Activated CD8-positive, alpha-beta memory T cell treated with anti-CD3 and anti-CD28 coated beads for 48 hours (primary cell): ENCODE data around the gene MYCBP2.
"Not testable (repeated sequence)": the region's sequence is repeated elsewhere in the genome, so short reads cannot be mapped to it uniquely, and the experiment has no call there.

Experiments
- DNase-seq, 3 experiments: peaks; one replicate each; pipeline ENCODE4 v3.0.0-alpha.2; 2020; ENCODE audit warnings: low read depth in 2 of 3, low spot score in 2 of 3

Gene MYCBP2

DNA sequence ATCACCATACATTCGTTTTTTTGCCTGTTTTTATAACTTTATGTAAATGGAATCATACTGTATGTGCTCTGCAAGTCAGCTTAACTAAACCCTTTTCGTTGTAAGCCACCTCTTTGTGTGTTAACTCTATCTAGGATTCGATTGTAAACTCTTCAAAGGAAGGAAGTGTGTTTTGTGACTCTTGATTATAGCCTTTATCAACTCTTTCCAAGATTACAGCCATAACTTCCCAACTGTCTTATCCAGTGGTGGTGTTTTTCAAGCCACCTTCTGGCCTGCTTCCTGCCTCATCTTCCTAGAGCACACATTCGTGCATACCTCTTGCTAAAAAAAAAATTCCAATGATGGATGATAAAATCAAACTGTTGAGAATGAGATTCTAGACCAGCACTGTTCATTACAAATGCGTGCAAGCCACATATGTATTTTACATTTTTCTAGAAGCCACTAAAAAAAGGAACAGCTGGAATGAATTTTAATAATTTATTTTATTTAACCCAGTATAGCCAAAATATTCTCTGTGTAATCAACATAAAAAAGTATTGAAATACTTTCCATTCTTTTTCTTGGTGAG is 287.9 kb downstream of the MYCBP2 start:
- DNase-seq, result no peak

DNA sequence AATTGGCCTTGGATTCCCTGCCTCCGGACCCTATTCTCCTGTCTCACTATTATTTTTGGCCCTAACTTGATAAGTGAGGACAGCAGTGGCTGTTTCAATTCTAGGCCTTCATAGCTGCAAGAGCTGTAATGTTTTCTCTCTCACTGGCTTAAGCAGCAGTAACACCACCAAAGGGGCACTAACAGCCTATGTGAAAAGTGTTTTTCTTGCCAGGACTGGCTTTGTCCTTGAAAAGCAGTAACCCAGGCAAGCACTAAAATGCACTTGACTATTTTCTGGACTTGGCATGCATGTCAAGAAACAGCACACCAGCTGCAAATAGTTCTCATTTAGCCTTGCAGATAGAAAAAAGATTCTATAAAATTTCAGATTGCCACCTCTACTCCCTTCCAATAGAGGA is 290.6 kb downstream of the MYCBP2 start:
- DNase-seq, result no peak

DNA sequence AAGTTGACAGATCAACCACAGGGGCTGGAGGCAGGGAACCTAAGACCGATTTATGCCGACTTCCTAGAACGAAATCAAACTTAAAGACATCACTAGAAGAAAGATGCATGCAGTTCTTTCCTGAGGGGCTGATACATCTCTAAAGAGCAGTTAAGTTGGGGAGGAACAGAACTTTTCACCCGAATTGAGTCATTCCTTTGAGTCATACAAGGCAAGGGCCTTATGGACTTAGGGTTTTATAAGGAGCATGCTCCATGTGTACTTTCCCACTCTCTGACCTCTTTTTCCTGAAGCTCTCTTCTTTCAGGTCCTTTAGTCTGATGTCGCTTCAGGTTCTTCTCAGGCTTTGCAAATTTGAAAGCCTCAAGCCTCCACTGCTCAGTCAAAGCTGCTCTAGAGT is 292.0 kb downstream of the MYCBP2 start:
- DNase-seq, result no peak

DNA sequence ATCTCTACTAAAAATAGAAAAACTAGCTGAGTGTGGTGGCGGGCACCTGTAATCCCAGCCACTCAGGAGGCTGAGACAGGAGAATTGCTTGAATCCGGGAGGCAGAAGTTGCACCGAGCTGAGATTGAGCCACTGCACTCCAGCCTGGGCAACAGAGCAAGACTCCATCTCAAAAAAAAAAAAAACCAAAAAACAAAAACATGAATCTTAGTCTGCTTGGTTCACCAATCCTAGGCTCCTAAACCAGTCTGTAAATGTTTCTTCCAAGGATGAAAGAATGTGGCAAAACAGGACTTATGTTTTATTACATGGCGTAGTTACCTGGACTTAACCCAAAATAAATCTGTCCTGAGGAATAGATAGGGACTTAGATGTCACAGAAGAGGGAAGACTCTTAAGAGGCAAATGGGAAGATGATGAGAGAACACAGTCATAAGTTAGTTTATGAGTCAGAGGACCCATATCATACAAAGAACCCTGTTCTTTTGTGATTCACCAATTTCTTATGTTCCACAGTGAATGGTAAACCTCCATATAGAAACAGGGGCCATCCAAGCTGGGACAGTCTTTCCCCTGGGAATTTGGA is 293.1 kb downstream of the MYCBP2 start:
- DNase-seq, result no peak

DNA sequence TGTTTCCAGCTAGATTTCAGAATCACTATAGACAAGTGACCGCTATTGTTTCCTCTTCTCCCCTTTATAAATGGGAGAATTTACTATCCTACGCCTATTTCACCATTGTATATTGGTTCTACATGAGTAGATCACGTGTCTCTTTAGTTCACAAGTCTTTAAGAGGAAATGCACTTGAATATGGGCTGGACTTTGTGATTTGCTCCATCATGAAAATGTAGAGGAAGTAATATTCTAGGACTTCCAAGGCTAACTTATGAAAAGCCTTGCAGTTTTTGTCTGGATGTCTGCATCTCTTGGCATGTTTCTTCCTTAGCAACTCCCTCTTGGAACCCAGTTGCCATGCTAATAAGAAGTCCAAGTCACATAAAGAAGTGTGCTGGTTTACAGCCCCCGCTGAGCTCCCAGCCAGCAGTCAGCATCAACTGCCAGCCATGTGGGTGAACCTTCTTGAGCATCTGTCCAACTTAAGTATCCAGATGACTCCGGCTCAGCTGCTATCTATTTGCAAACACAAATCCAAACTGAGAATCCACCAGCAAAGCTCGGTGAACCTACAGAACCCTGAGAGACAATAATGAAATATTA is 295.1 kb downstream of the MYCBP2 start:
- no peak for DNase-seq

DNA sequence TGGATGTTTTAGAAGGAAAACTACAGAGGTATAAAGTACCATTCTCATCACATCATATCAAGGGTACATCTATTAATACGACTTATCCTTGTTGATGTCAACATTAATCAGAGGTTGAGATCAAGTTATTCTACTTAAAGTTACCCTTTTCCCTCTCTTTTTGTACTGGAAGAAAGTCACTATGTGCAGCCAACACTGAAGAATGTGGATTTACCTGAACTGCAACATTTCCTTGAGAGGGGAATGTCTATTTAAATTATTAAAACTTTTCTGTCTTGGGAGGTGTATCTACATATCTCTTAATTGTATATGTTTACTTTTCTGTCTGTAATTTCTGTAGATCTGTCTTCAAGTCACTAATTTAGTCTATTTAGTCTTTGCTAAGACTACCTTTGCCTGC is 297.5 kb downstream of the MYCBP2 start:
- DNase-seq, result no peak

DNA sequence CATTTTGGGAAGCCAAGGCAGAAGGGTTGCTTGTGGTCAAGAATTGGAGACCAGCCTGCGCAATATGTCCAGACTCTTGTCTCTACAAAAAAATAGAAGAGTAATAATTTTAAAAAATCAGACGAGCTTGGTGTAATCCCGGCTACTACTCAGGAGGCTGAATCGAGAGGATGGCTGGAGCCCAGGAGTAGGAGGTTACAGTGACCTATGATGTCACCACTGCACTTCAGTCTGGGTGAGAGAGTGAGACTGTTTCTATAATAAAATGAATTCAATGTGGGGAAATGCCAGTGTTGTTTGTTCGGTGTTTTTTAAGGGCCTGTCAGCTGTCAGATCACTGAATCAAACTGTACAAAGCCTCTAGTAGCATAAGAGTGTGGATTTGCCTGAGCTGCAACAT is 298.7 kb downstream of the MYCBP2 start:
- DNase-seq, result no peak

DNA sequence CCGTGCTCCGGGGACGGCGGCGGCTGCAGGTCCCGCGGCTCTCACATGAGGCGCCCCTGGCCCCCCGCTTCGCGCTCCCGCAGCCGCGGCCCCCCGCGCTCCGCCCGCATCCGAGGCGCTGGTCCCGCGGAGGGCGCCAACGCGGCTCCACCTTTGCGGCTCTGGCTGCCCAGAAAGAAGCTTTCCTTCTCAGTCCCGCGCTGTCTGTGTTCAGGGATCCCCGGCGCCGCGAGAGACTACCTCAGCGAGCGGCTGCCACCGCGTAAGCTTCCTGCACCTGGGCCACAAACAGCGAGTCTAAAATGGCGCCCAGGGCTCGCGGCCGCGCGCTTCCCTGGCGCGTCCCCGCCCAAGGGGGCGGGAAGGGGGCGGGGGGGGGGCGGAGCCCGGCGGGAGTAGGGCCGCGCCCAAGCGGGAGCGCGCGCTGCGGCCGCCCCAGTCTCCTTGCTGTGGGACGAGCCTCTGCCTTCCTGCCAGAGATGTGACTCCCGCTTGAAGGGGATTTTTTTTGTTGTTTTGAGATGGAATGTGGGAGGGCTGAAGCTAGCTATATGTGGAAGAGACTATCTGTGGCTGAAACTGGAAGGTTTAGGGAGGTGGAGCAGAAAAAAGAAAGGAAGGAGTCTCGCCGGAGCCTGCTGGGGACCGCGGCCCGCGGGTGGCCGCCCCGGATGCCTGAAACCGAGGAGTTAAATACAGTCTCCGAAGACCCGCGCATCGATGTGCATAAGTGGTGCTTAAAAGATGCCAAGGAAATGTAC is 299.9 kb downstream of the MYCBP2 start, which contains the start of gene FBXL3:
FBXL3 (minus strand) TSS at position 299 of the 761 bp plus-strand sequence. CDS start 5,299 bp downstream, outside the sequence.
- DNase-seq, result peak; percentile 48 to 71 (median 62)

DNA sequence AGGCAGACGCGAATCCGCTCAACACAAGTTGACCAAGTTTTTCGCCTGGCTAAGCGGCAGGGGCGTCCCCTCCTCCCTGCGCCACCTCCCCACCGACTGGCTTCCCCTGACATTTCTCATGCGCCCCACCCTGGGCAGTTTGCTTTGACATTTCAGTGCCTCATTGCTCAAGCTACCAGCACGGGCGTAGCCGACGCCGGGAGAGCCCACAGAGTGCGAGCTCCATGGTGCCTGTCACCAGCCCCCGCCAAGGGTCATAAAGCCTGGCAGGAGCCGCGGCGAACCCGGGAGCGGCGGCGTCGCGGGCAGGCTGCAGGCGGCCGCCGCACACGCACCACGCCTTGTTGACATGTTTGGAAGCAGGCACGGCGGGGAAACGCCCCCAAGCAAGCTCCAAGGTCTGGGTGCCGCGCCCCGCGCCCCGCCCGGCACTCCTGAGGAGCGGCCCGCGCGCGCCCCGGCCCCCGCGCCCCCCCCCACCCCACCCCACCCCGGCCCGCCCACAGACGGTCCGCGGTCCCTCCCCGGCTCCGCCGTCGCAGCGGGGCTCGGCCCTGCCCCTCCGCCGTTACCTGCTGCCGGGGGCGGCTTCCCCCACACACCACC is 300.5 kb downstream of the MYCBP2 start:
- peak; percentile 40 to 58 (median 47) for DNase-seq

DNA sequence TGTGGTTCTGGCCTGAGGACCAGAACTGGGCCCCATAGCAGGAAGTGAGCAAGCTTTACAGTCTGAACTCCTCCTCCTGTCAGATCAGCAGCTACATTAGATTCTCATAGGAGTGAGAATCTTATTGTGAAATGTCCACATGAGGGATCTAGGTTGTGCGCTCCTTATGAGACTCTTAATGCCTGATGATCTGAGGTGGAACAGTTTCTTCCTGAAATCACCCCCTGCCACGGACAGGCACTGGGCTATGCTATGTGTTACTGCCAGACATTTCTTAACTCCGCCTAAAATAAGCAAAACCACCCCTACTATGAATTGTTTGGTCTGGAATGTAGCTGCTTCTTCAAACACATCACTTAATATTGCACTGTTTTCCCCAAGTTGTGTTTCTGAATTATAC is 304.6 kb downstream of the MYCBP2 start:
- no peak for DNase-seq

DNA sequence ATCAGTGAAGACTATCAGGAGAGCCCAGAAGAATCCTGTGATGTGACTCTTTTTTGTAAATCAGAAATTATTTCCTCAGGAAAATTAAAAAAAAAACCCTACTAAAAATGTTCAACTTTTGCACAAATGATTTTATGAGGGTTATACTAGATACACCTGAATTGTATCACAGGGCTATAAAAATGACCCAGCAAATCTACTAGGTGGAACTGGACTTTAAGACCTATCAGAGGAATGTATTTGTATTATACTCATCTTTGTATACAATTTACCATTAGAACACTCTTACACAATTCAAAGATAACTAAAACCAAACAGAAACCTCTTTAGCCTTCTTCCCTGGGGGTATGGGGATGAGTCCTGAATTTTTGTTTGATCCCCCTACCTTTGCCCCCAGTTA is 307.1 kb downstream of the MYCBP2 start:
- DNase-seq, result no peak

DNA sequence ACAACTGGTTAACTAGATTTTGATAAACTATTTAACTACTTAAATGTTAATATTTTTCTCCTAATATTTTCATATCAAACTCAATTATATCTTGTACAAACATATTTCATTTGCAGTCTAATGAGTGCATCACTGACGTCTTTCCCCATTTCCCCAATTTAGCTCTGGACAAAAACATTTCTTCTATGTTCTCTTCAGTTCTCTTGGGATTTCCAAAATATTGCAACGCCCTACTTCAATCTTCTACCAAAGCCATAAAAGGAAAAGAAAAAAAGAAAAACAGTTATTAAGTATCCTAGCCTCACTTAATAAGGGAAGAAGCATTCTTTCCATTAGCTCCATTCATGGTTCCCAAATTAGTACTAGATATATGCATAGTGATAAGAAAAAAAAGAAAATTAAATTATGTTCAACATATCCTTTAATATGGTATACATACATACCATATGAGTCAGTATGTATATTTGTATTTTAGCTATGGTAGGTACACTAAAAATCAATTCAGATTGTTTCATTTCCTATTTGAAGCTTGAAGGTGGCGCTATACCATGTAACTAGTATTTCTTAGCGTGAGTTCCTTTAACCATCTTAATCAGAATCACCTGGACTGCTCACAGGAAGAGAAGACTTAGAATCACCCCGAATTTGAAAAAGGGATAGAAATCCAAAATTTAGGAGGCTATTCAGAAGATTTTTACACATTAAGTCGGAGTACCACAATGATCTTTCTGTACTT is 309.8 kb downstream of the MYCBP2 start:
- DNase-seq, result no peak

DNA sequence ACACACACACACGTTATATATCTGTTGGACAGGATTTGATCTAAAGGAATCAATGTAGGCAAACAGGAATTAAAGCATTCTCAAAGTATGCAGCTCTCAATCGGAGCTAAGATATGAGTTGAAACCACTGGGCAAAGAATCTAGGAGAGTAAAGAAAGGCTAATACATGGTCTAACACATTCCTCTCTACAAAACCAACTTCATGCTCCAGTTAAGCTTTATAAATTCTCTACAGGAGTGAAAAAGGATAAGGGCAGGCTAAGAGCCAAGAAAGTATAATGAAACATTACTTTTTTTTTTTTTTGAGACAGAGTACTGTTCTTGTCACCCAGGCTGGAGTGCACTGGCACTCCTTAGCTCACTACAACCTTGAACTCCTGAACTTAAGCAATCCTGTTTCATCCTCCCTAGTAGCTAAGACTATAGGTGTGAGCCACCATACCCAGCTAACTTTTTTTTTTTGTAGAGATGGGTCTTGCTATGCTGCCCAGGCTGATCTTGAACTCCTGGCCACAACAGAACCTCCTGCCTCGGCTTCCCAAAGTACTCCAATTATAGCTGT is 310.6 kb downstream of the MYCBP2 start:
- no peak for DNase-seq

DNA sequence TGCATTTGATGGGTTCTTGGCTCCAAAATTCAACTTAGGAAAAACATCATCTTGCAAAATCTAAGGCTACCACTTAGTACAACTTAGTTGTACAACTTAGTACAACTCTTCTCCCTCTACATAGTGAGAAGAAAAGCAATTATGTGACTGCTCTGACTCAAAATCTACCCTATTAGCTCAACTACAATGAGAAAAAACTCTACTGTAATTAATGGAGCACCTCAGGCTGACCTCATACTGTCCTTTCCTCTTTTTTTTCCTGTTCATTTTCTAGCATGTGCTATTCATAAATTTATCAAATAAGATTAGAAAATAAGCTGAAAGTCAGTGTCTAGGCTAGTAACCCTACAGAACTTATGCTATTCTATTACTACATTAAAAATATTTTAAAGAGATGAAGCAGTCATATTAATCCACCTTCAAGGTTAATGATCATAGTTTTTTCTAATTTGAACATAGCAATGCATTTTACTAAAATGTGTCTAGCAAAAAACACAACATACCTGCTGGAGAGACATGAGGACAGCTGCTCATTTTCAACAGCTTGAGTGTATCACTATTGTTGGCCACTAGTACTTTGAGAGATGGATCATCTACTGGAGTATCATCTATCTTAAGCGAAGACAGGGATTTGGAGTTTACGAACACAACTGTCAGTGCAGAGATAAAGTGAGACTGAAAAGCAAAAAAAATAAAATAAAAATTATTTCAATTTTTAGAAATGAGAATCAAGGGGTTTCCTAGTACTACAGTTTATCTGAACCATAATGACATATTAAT is 311.8 kb downstream of the MYCBP2 start:
- no peak for DNase-seq

DNA sequence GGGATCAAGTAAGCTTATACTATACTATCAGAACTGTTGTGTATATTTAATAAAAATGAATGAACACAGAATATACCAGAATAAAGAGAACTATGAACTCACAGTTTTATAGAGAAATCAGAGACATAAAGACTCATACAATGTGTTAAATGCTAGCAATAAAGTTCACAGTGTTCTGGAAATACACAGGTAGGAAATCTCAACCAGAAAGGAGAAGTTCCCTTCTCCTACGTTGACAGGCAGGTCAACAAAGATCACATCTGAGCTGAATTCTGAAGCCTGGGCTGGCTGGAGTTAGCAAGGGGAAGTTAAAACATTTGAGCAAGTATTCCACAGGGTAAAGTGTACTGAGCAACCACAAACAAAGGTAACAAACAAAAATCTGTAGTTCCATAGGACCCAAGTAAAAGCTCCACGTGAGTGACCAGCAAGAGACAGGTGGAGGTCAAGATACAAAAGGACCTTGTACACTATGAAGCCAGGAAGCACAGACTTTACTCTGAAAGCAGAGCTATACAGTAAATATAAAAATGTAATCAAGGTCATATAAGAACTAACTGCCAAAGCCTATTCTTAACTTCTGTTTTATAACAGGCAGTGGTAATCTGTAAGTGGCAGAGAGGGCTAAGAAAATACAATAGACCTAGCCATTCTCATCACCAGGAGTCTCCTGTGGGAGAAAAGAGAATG is 312.9 kb downstream of the MYCBP2 start:
- no peak for DNase-seq

DNA sequence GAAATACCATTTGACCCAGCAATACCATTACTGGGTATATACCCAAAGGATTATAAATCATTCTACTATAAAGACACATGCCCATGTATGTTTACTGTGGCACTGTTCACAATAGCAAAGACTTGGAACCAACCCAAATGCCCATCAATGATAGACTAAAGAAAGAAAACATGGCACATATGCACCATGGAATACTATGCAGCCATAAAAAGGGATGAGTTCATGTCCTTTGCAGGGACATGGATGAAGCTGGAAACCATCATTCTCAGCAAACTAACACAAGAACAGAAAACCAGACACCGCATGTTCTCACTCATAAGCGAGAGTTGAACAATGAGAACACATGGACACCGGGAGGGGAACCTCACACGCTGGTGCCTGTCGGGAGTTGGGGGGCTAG is 317.2 kb downstream of the MYCBP2 start:
- not testable (repeated sequence) for DNase-seq

DNA sequence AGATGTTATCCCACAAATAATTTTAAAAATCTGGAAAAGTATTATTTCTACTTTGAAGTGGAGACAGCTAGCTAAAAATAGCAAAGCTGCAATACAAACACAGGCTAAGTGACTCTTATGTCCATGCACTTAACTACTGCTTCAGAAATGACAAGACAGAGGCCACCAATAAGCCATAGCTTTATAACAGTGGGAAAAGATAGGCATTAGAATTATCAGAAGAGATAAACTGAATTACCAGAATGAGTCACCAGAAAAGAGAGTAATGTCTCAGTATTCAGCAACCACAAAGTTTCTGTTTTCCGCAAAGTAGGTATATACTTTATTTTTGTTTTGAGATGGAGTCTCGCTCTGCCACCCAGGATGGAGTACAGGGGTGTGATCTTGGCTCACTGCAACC is 317.9 kb downstream of the MYCBP2 start:
- no peak for DNase-seq

DNA sequence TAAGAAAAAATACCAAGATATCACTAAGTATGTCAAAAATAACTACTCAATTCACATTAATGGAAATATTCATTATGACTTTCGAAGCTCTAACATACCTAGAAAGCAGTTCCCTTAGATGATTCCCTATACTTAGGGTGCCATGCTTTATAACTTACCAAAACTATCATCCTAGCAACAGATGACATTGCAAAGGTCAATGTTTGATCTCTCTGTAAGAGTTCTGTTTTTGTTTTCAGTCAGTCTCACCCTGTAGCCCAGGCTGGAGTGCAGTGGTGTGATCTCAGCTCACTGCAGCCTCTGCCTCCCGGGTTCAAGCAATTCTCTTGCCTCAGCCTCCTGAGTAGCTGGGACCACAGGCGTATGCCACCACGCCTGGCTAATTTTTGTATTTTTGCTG is 318.6 kb downstream of the MYCBP2 start:
- DNase-seq, result not testable (repeated sequence)

DNA sequence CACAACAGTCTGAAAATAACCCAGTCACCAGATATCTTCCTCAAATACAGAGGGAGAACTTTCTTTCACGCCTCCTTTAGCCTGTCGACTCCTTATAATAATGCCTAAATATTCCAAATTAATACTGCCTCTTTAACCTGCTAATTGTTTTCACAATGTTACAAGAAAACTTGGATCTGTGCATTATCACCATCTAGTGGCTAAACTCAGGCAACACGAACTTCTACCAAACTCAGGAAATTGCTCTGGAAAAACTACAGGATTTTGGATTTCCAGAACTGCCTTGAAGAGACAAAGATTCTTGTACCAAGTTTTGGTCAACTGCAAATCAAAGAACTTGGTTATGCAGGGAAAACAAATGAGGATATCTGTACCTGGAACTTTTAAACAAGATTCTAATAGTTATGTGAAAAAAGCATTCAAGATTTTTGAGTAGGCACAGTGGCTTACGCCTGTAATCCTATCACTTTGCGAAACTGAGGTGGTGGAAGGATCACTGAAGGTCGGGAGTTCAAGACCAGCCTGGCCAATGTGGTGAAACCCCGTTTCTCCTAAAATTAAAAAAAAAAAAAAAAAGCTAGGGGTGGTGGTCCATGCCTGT is 324.2 kb downstream of the MYCBP2 start:
- no peak for DNase-seq
